ENCODE data around the gene ATF7IP. TPM values are rescaled to one million over a fixed set of nuclear protein-coding genes. Genes with fewer than 3 reads are reported as not detected.

Gene ATF7IP
- polyA plus RNA-seq, 1 of the 3 experiments (the other 2 are of a cell fraction), result 2.8 TPM

DNA sequence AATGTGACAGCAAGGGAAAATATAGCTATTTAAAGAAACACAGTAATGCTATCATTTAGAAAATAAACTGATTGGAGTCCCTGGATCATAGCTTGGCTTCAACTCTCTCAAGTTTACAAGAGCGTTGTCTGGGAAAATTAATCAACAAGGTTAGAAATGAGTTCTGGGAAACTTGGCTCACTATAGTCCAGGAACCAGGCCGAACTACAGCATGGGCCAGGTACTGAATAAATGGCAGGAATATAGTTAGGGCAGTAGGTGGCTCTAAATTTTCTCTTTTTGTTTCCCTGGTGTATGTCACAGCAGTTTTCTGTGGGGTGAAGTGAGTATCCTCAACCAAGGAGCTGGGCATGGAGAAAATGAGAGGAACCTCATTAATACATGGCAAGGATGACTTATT, 129.8 kb downstream of the ATF7IP start:
- CTCF ChIA-PET, result no interaction called here
- Histone ChIP-seq H3K4me2 (no peak overlapping the region), H4K20me1 (ENCODE audit: insufficient read depth) (no peaks in the 10 kb centered on the region), H3K4me1 (ENCODE audit: control insufficient read depth in 1 of 2, insufficient read depth in 2 of 2, low read depth in 1 of 2, low read length in 1 of 2) (no peaks in the 10 kb centered on the region), H3K4me3 (ENCODE audit: low read depth in 2 of 2, low read length in 1 of 2) (no peak overlapping the region), H3K27ac (ENCODE audit: low read depth in 2 of 2, low read length in 1 of 2) (no peak overlapping the region), H3K9me3 (no peaks in the 10 kb centered on the region), H3K27me3 (ENCODE audit: insufficient read depth) (no peaks in the 10 kb centered on the region), H3K36me3 (replicated peaks in 1 of 2; ENCODE audit: control insufficient read depth in 1 of 2, insufficient read depth in 2 of 2, low read length in 1 of 2) (peaks cover 42 to 50% of the 10 kb centered on the region in 2 experiments), H3K79me2 (ENCODE audit: insufficient read depth) (no peaks in the 10 kb centered on the region), H3K9me2 (no peaks in the 10 kb centered on the region), H2AFZ (ENCODE audit: low read depth) (no peak overlapping the region), H3F3A (replicated peaks; ENCODE audit: insufficient read depth) (no peaks in the 10 kb centered on the region), H3K9ac (no peak overlapping the region)
- DNase-seq, result no peak
- POLR2A ChIA-PET, result interaction anchor here (0.6 kb wide), 1 partner anchor 1726 kb away, joined by 3 read pairs; no protein-coding TSS in a partner anchor
- 100% methylated on average over 2 of the region's 2 CpGs for WGBS (ENCODE audit: low lambda C conversion rate)
- TF ChIP-seq MAX (IDR thresholded peaks at IDR 0.05; ENCODE audit: low read depth) (no peak), RCOR1 (IDR thresholded peaks at IDR 0.05; ENCODE audit: low read length) (no peak), USF2 (IDR thresholded peaks at IDR 0.05; ENCODE audit: borderline replicate concordance, low read depth, low read length) (no peak), FOXJ3 (CRISPR knock-in tag; IDR thresholded peaks at IDR 0.05) (no peak), RAD21 (IDR thresholded peaks at IDR 0.05; ENCODE audit: low read length) (no peak), RXRA (IDR thresholded peaks at IDR 0.05; ENCODE audit: borderline replicate concordance, low read depth) (no peak)
- TF ChIP-seq, protein P1, sequence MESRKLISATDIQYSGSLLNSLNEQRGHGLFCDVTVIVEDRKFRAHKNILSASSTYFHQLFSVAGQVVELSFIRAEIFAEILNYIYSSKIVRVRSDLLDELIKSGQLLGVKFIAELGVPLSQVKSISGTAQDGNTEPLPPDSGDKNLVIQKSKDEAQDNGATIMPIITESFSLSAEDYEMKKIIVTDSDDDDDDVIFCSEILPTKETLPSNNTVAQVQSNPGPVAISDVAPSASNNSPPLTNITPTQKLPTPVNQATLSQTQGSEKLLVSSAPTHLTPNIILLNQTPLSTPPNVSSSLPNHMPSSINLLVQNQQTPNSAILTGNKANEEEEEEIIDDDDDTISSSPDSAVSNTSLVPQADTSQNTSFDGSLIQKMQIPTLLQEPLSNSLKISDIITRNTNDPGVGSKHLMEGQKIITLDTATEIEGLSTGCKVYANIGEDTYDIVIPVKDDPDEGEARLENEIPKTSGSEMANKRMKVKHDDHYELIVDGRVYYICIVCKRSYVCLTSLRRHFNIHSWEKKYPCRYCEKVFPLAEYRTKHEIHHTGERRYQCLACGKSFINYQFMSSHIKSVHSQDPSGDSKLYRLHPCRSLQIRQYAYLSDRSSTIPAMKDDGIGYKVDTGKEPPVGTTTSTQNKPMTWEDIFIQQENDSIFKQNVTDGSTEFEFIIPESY (IDR thresholded peaks at IDR 0.05; ENCODE audit: borderline replicate concordance, low read depth), result no peak

DNA sequence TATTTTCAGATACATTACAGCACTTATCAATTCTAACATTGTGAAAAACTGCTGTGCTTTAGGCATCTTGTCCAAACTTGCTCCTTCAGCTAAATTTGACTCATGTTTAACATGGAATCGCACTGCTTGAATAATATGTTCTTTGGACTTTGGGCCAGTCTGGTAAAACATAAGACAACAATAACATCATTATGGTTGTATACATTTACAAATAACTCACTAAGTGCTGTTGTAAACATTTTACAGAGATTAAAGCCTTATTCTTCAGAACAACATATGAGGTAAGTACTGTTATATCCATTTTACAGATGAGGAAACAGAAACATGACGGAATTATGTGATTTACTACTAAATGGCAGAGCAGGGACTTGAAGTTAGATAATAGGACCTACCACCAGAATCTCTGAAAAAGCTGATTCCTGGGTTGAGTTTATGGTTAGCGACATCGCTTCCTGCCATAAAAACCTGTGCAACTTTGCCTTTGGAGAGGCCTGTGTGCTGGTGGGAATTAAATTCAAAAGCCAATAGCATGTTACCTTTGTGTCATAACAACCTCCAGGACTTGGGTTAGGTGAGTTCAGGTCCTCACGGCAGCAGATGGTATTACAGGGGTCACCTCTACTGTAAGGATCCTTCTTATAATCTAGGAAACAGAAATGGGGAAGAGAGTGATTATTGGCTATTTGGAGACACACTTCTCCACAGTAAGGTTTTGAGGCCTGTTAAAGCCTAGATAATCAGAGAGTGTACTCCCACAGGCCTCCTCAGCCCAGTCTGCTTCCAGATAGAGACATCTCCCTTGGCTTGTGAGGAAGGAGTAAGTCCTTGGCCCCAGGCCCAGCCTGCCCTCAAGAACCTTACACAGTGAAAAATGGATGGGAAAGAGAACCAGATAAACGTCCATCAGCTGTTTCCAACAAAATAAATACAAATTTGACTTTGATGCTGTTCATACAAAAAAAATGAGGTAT, 140.4 kb downstream of the ATF7IP start:
- no peaks in the 10 kb centered on the region for H3K79me2 ChIP-seq (ENCODE audit: insufficient read depth)
- H3F3A ChIP-seq (replicated peaks; ENCODE audit: insufficient read depth), result no peaks in the 10 kb centered on the region
- DNase-seq, result no peak
- POLR2A ChIA-PET, result no interaction called here
- WGBS (ENCODE audit: low lambda C conversion rate), result 95% methylated on average over 6 of the region's 6 CpGs
- no peaks in the 10 kb centered on the region for H3K27me3 ChIP-seq (ENCODE audit: insufficient read depth)
- H3K4me2 ChIP-seq, result no peak overlapping the region
- no peak overlapping the region for H3K4me3 ChIP-seq (ENCODE audit: low read depth in 2 of 2, low read length in 1 of 2)
- no peak overlapping the region for H3K9ac ChIP-seq
- H2AFZ ChIP-seq (ENCODE audit: low read depth), result no peak overlapping the region
- H3K9me3 ChIP-seq, result no peaks in the 10 kb centered on the region
- H3K36me3 ChIP-seq (replicated peaks in 1 of 2; ENCODE audit: control insufficient read depth in 1 of 2, insufficient read depth in 2 of 2, low read length in 1 of 2), result peaks cover 14 to 15% of the 10 kb centered on the region in 2 experiments
- H3K4me1 ChIP-seq (ENCODE audit: control insufficient read depth in 1 of 2, insufficient read depth in 2 of 2, low read depth in 1 of 2, low read length in 1 of 2), result no peaks in the 10 kb centered on the region
- no peak overlapping the region for H3K27ac ChIP-seq (ENCODE audit: low read depth in 2 of 2, low read length in 1 of 2)
- no peaks in the 10 kb centered on the region for H4K20me1 ChIP-seq (ENCODE audit: insufficient read depth)
- TF ChIP-seq FOXJ3 (CRISPR knock-in tag; IDR thresholded peaks at IDR 0.05), result no peak
- TF ChIP-seq SMC3 (IDR thresholded peaks at IDR 0.05; ENCODE audit: low read depth, low read length), result no peak
- CTCF ChIA-PET, result no interaction called here
- no peaks in the 10 kb centered on the region for H3K9me2 ChIP-seq
